GM20000 (cell line): Measurements from ENCODE around the gene MRPL40.

ENCODE experiments used
- DNase-seq: peaks from one replicate; pipeline ENCODE4 v3.0.0; 2012; ENCODE audit warnings: low spot score
- TF ChIP-seq, protein P1 (sequence below): IDR thresholded peaks from 2 replicates; pipeline ENCODE4 v1.5.1; 2012; ENCODE audit warnings: mild to moderate bottlenecking, control low read depth; ENCODE audit errors: extremely low read depth, missing control alignments

The MRPL40 gene

DNA sequence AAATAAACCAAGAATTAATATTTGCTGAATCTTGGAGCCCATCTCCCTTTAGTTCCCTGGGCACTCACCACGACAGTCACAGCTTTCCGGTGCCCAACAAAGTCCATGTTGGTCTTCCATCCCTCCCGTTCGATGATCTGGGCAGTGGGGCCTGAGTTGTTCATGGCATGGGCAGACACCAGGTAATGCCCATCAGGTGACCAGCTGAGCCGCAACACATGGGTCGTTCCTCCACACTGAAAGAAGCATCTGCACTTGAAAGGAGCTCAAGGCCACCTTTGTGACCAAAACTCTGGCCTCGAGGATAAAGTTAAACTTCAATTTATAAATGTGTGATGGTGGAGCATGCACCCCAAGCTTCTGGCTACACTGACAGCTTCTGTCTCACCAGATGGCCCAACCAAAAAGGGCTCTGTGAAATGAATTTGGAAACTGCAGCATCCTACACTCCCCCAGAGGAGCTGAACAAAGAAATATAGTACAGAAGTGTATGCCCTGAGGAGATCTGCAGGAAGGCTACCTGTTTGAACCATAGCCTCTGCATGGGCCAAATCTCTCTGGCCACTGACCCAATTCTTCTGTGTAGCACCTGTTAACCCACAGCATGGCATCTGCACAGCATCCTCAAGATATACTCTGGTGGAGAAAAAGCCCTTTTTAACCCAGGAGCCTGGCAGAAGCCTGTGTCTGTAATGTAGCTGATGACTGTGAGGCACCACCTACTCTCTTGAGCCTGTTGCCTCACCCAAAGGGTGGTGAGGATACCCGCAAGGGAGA, 37.9 kb upstream of the MRPL40 start:
- TF ChIP-seq, protein P1, sequence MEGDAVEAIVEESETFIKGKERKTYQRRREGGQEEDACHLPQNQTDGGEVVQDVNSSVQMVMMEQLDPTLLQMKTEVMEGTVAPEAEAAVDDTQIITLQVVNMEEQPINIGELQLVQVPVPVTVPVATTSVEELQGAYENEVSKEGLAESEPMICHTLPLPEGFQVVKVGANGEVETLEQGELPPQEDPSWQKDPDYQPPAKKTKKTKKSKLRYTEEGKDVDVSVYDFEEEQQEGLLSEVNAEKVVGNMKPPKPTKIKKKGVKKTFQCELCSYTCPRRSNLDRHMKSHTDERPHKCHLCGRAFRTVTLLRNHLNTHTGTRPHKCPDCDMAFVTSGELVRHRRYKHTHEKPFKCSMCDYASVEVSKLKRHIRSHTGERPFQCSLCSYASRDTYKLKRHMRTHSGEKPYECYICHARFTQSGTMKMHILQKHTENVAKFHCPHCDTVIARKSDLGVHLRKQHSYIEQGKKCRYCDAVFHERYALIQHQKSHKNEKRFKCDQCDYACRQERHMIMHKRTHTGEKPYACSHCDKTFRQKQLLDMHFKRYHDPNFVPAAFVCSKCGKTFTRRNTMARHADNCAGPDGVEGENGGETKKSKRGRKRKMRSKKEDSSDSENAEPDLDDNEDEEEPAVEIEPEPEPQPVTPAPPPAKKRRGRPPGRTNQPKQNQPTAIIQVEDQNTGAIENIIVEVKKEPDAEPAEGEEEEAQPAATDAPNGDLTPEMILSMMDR, result no peak
- no peak for DNase-seq

DNA sequence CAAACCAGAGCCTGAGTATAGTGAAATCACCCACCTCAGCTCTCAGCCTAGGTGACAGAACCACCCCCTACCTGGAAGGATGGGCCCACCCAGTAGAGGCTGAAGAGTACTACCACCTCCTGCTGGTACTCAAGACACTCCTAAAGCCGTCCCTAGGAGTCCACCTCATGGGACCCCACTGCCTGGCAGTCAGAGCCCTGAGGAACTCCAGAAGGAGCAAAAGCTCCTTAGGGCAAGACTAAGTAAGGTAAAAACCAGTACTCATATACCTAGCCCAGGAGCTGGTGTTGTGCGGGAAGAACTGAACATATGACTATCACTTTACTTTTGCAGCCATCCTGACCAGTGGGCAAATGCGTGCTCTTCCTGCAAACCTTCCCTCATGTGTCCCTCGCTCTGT, 37.1 kb upstream of the MRPL40 start:
- no peak for DNase-seq
- TF ChIP-seq, protein P1, result no peak

- no peak for DNase-seq
These were observed 35.8 kb upstream of the MRPL40 start for GRCh38 chr22:19396561-19396933.

DNA sequence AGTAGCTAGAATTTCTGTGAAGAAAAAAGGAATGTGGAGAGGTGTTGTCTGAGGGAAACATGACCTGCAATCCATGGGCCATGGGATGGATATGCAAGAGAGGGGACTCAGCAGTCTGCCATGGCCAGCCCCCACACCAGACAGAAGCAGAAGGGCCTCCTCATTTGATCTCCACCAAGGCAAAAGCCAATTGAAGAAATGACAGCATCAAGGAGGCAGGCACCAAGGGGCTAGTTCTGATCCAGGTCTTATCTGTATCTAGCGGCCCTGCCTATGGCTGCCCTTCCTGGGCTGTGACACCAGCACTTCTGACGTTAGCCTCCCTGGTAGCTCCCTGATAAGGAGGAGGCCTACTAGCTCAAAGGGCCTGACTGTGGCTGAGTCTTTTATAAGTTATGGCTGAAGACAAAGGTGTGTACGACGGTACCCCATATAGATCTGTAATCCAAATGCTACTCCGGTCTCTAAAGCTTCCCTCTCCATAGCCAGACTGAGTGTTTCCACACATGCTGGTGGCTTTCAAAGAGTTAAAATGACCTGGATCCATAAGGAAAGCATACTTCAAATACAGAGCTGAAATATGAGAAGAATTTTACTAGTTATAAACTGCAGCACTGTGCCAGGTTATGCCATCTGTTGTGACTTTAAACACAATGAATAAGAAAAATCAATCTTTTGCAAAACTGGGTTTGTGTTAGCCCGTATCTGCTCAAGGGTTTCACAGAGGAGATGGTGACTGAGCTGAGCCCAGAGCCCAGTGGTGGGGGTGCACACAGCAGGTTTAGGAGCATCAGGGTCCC, 35.2 kb upstream of the MRPL40 start:
- TF ChIP-seq, protein P1, result no peak
- no peak for DNase-seq

More at GRCh38 chr22:19396561-19396933, 35.8 kb upstream of the MRPL40 start:
- TF ChIP-seq, protein P1, result no peak

DNA sequence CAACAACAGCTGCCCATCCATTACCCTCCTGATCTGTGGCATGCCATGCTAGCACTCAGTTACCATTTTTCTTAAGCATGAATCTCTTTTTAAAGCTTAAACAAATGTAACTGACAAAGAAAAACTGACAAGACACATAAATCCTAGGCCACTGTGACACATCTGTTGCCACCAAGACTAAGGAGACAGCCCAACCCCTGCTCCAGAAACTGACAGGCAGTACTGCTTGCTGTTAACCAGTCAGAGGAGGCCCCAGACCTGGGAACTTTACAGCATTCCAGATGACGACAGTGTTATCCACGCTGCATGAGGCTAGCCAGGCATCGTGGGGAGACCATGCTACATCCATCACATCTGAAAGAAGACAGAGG, 34.6 kb upstream of the MRPL40 start:
- no peak for DNase-seq
- TF ChIP-seq, protein P1, result no peak

GRCh38 chr22:19398206-19398605, 34.1 kb upstream of the MRPL40 start:
- DNase-seq, result no peak
- TF ChIP-seq, protein P1, result no peak

DNA sequence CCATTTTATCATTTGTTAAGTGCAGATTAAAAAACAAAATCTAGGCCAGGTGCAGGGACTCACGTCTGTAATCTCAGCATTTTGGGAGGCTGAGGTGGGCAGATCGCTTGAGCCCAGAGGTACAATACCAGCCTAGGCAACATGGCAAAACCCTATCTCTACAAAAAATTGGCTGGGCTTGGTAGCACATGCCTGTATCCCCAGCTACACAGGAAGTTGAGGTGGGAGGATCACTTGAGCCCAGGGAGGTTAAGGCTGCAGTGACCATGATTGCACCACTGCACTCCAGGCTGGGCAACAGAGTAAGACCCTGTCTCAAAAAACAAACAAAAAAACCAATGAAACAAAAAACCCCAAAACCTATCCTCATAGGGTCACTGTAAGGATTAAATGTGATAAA, 33.7 kb upstream of the MRPL40 start:
- TF ChIP-seq, protein P1, result no peak
- no peak for DNase-seq
